Breast epithelium (tissue), 4 donors: ENCODE data around the gene IKBKE. TPM values are rescaled to one million over a fixed set of nuclear protein-coding genes. Genes with fewer than 3 reads are reported as not detected.

Source experiments
- DNase-seq, 2 donors: peaks; one replicate each; pipeline ENCODE4 v3.0.0-alpha.2; 2019; ENCODE audit warnings: low spot score in 2 of 2
- H3K27ac ChIP-seq, 2 donors: fragments of 200-600 bp; sonication (generic) in 1 of 2; one replicate each; pipeline ENCODE4 v1.5.1; 2016 to 2019; ENCODE audit warnings: mild to moderate bottlenecking in 1 of 2
- H3K27me3 ChIP-seq, 2 donors: fragments of 200-600 bp; sonication (generic) in 1 of 2; one replicate each; pipeline versions ENCODE4 v1.5.1 to v1.6.0; 2017 to 2019; ENCODE audit warnings: control low read depth in 1 of 2, mild to moderate bottlenecking in 1 of 2
- H3K36me3 ChIP-seq: fragments of 200-600 bp; one replicate; pipeline ENCODE4 v1.5.1; 2019
- H3K4me1 ChIP-seq, 2 donors: fragments of 200-600 bp; sonication (generic); one replicate each; pipeline ENCODE4 v1.5.1; 2016 to 2019; ENCODE audit warnings: control low read depth in 1 of 2
- H3K4me3 ChIP-seq, 3 donors: fragments of 200-600 bp; sonication (generic); 1 replicate in 2 of 3; 2 replicates in 1 of 3; pipeline ENCODE4 v1.5.1; 2016 to 2019; ENCODE audit warnings: mild to moderate bottlenecking in 3 of 3, moderate library complexity in 2 of 3
- H3K9me3 ChIP-seq, 2 donors: fragments of 200-600 bp; sonication (generic) in 1 of 2; one replicate each; pipeline ENCODE4 v1.5.1; 2016 to 2019; ENCODE audit warnings: control low read depth in 1 of 2
- CTCF ChIP-seq, 3 donors: fragments of 450-650 bp; IDR thresholded peaks; one replicate each; pipeline ENCODE4 v1.5.1; 2016 to 2017; ENCODE audit warnings: antibody characterized with exemption in 3 of 3, mild to moderate bottlenecking in 3 of 3, moderate library complexity in 3 of 3
- POLR2A ChIP-seq: fragments of 450-650 bp; IDR thresholded peaks from one replicate; pipeline ENCODE4 v1.6.1; 2016; ENCODE audit warnings: antibody characterized with exemption, mild to moderate bottlenecking, moderate library complexity
- POLR2AphosphoS5 ChIP-seq, 3 donors: sonication (generic); formaldehyde crosslinking; IDR thresholded peaks; one replicate each; pipeline ENCODE4 v1.6.1; 2017; ENCODE audit warnings: antibody characterized with exemption in 3 of 3
- intact Hi-C: fragments of 100-400 bp; cut with DNase I; formaldehyde crosslinking; loops from one replicate; pipeline ENCODE4 v1.15.1; 2023; ENCODE audit warnings: low total_unique reads
- total RNA-seq, 3 donors: library from RNA; depleted of rRNA; stranded (reverse); fragments of >200 nt; gene quantifications; one replicate each; pipeline ENCODE4 v1.1.0, GENCODE V29; 2016

IKBKE gene
- total RNA-seq, 3 donors from 2014 or later, result 4.4 to 4.9 (median 4.8) TPM

- H3K27ac ChIP-seq, result no peak overlapping the region
- no peaks in the 10 kb centered on the region for H3K36me3 ChIP-seq
- intact Hi-C loops, result no loop called here
- H3K9me3 ChIP-seq, result no peaks in the 10 kb centered on the region
- no peak overlapping the region for H3K4me3 ChIP-seq
- no peaks in the 10 kb centered on the region for H3K4me1 ChIP-seq
- TF ChIP-seq POLR2A (no peak), POLR2AphosphoS5 (IDR thresholded peaks at IDR 0.05) (no peak), CTCF (IDR thresholded peaks at IDR 0.05) (no peak)
- no peaks in the 10 kb centered on the region for H3K27me3 ChIP-seq
- DNase-seq, result no peak
Observed at GRCh38 chr1:206430031-206430983, 40.0 kb upstream of the IKBKE start.

GRCh38 chr1:206435445-206435844, 34.8 kb upstream of the IKBKE start:
- Histone ChIP-seq H3K27ac (no peak overlapping the region), H3K9me3 (no peaks in the 10 kb centered on the region), H3K27me3 (no peaks in the 10 kb centered on the region), H3K4me3 (no peak overlapping the region), H3K36me3 (no peaks in the 10 kb centered on the region), H3K4me1 (no peaks in the 10 kb centered on the region)
- intact Hi-C loops, result no loop called here
- DNase-seq, result no peak
- TF ChIP-seq POLR2A (no peak), CTCF (IDR thresholded peaks at IDR 0.05) (no peak), POLR2AphosphoS5 (IDR thresholded peaks at IDR 0.05) (no peak)

DNA sequence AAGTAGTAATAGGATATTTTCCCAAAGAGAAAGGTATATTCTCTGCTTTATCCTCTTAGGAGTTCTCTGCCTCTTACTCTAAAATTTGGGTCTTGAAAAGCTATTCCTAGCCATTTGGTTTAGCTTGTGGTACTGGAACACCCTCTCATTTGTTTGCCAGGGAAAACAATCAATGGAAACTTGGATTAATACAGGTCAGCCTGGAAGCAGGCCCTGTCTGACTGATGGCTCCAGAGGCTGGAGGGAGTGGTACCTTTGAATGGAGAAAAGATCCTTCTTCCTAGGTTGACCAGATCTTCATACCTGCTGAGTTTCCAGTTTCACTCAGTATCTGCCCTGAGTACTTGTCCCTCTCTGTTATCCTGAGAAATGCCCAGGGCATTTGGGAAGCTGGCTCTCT, 31.7 kb upstream of the IKBKE start:
- no peaks in the 10 kb centered on the region for H3K9me3 ChIP-seq
- no peak for TF ChIP-seq POLR2A
- no peak for TF ChIP-seq POLR2AphosphoS5 (IDR thresholded peaks at IDR 0.05)
- no peak for TF ChIP-seq CTCF (IDR thresholded peaks at IDR 0.05)
- H3K27ac ChIP-seq, result no peak overlapping the region
- no peaks in the 10 kb centered on the region for H3K27me3 ChIP-seq
- H3K36me3 ChIP-seq, result no peaks in the 10 kb centered on the region
- intact Hi-C loops, result no loop called here
- no peak overlapping the region for H3K4me3 ChIP-seq
- DNase-seq, result no peak
- no peaks in the 10 kb centered on the region for H3K4me1 ChIP-seq

DNA sequence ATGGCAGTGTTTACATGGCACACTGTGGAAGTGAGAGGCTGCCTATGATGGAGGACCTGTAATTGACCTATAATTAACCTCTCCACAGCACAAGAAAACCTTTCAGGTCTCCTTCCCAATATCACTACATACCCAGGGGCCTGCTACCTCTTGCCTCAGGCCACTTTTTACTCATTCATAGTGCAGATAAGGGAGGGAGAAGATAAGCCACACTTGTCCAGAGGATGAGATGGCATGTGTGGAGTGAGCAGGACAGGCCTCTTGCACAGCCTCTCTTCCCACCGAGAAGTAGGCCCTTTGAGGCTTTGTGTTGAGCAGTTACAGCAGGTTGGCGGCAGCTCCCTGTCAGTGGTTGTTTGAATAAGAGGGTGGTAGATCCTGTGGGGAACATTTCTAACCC, 31.1 kb upstream of the IKBKE start:
- TF ChIP-seq POLR2A, result no peak
- TF ChIP-seq POLR2AphosphoS5 (IDR thresholded peaks at IDR 0.05), result no peak
- Histone ChIP-seq H3K27me3 (no peaks in the 10 kb centered on the region), H3K4me1 (no peaks in the 10 kb centered on the region), H3K36me3 (no peaks in the 10 kb centered on the region), H3K27ac (no peak overlapping the region), H3K4me3 (no peak overlapping the region), H3K9me3 (no peaks in the 10 kb centered on the region)
- intact Hi-C loops, result no loop called here
- no peak for DNase-seq

- Histone ChIP-seq H3K27me3 (no peaks in the 10 kb centered on the region), H3K27ac (no peak overlapping the region), H3K4me1 (no peaks in the 10 kb centered on the region), H3K9me3 (no peaks in the 10 kb centered on the region), H3K36me3 (no peaks in the 10 kb centered on the region), H3K4me3 (no peak overlapping the region)
- TF ChIP-seq POLR2AphosphoS5 (IDR thresholded peaks at IDR 0.05), result no peak
- no peak for TF ChIP-seq CTCF (IDR thresholded peaks at IDR 0.05)
- TF ChIP-seq POLR2A, result no peak
- no peak for DNase-seq
- intact Hi-C loops, result no loop called here
Observed at GRCh38 chr1:206441336-206441967, 28.8 kb upstream of the IKBKE start.
